DND-41 (cell line): ENCODE measurements around the gene CAGE1.

Source experiments
- ATAC-seq: fragments of 200-7000 bp; cut with Tn5 transposase; 3 replicates; pipeline ENCODE4 v1.9.1; 2021; ENCODE audit warnings: low read depth; ENCODE audit not compliant: insufficient read depth
- DNase-seq: peaks from one replicate; pipeline ENCODE4 v3.0.0-alpha.2; 2020
- H2AFZ ChIP-seq: 2 replicates; pipeline ENCODE4 v1.6.0; 2012; ENCODE audit warnings: low read depth, low read length
- H3K27ac ChIP-seq: 2 replicates; pipeline ENCODE4 v1.5.1; 2012; ENCODE audit warnings: low read length, inconsistent platforms
- H3K27me3 ChIP-seq: fragments of 200-600 bp; sonication (generic); 2 replicates; pipeline ENCODE4 v1.6.0; 2012; ENCODE audit warnings: low read length, mild to moderate bottlenecking, inconsistent platforms; ENCODE audit not compliant: insufficient read depth, poor library complexity
- H3K36me3 ChIP-seq: 2 replicates; pipeline ENCODE4 v1.5.1; 2012; ENCODE audit warnings: low read length, inconsistent platforms; ENCODE audit not compliant: insufficient read depth
- H3K4me1 ChIP-seq: 2 replicates; pipeline ENCODE4 v1.5.1; 2012; ENCODE audit warnings: mild to moderate bottlenecking, low read length; ENCODE audit not compliant: insufficient read depth
- H3K4me2 ChIP-seq: 2 replicates; pipeline ENCODE4 v1.6.0; 2012; ENCODE audit warnings: mild to moderate bottlenecking, moderate library complexity, low read length, inconsistent platforms; ENCODE audit not compliant: insufficient read depth
- H3K4me3 ChIP-seq, 2 experiments: fragments of 200-600 bp in 1 of 2; shearing (Covaris generic) in 1 of 2; 2 replicates each; pipeline ENCODE4 v1.5.1; 2012 to 2016; ENCODE audit warnings: inconsistent platforms in 2 of 2, low read length in 2 of 2, mild to moderate bottlenecking in 2 of 2, low read depth in 1 of 2, moderate library complexity in 1 of 2
- H3K79me2 ChIP-seq: 2 replicates; pipeline ENCODE4 v1.6.0; 2012; ENCODE audit warnings: low read length, inconsistent platforms; ENCODE audit not compliant: insufficient read depth
- H3K9ac ChIP-seq: 2 replicates; pipeline ENCODE4 v1.6.0; 2012; ENCODE audit warnings: low read depth, mild to moderate bottlenecking, inconsistent platforms, low read length, moderate library complexity
- H3K9me3 ChIP-seq: 2 replicates; pipeline ENCODE4 v1.5.1; 2012; ENCODE audit warnings: low read length, moderate library complexity, mild to moderate bottlenecking, inconsistent platforms; ENCODE audit not compliant: insufficient read depth, severe bottlenecking
- H4K20me1 ChIP-seq: 2 replicates; pipeline ENCODE4 v1.6.0; 2012; ENCODE audit warnings: low read length; ENCODE audit not compliant: insufficient read depth
- EZH2 ChIP-seq: IDR thresholded peaks from 3 replicates; pipeline ENCODE4 v1.6.1; 2012; ENCODE audit warnings: borderline replicate concordance, low read depth, mild to moderate bottlenecking, moderate library complexity, low read length, inconsistent platforms; ENCODE audit not compliant: severe bottlenecking
- TF ChIP-seq, protein P1 (sequence below): IDR thresholded peaks from 2 replicates; pipeline ENCODE4 v1.5.1; 2012; ENCODE audit warnings: borderline replicate concordance, low read length, moderate library complexity, mild to moderate bottlenecking; ENCODE audit not compliant: poor library complexity, severe bottlenecking; ENCODE audit errors: extremely low read depth

CAGE1 gene

DNA sequence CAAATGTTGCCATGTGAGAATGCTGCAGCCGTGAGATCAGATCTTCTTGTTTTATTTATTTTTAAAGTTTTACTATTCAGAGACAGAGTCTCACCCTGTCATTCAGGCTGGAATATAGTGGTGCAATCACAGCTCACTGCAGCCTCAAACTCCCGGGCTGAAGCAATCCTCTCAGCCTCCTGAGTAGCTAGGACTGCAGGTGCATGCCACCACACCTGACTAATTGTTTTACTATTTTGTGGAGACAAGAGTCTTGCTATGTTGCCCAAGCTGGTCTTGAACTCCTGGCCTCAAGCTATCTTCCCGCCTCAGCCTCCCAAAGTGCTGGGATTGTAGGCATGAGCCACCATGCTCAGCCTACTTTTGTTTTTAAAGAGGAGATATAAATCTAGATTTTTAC is 54.0 kb downstream of the CAGE1 start:
- Histone ChIP-seq H3K4me3 (no peak overlapping the region), H3K79me2 (no peaks in the 10 kb centered on the region), H3K9me3 (no peaks in the 10 kb centered on the region), H3K36me3 (no peaks in the 10 kb centered on the region), H3K4me1 (no peaks in the 10 kb centered on the region), H3K27ac (no peak overlapping the region), H3K9ac (no peak overlapping the region), H3K27me3 (no peaks in the 10 kb centered on the region), H2AFZ (no peak overlapping the region), H3K4me2 (no peak overlapping the region), H4K20me1 (no peaks in the 10 kb centered on the region)
- ATAC-seq (no peak), DNase-seq (no peak)
- TF ChIP-seq EZH2 = no peak
- TF ChIP-seq, protein P1, sequence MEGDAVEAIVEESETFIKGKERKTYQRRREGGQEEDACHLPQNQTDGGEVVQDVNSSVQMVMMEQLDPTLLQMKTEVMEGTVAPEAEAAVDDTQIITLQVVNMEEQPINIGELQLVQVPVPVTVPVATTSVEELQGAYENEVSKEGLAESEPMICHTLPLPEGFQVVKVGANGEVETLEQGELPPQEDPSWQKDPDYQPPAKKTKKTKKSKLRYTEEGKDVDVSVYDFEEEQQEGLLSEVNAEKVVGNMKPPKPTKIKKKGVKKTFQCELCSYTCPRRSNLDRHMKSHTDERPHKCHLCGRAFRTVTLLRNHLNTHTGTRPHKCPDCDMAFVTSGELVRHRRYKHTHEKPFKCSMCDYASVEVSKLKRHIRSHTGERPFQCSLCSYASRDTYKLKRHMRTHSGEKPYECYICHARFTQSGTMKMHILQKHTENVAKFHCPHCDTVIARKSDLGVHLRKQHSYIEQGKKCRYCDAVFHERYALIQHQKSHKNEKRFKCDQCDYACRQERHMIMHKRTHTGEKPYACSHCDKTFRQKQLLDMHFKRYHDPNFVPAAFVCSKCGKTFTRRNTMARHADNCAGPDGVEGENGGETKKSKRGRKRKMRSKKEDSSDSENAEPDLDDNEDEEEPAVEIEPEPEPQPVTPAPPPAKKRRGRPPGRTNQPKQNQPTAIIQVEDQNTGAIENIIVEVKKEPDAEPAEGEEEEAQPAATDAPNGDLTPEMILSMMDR = no peak

DNA sequence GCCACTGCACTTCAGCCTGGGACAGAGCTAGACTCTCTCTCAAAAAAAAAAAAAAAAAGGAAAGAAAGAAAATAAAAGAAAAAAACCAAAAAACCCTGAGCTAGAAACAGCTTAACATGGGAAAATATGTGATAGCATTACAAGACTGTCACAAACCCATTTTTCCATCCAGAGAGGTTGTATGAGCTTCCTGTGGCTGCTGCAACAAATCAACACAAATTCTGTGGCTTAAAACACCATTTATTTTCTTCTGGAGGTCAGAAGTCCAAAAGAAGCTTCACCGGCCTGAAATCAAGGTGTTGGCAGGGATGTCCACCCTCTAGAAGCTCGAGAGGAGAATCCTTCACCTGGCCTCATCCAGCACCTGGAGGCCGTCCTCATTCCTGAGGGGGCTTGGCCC is 54.9 kb downstream of the CAGE1 start:
- no peak overlapping the region for H3K27ac ChIP-seq
- H3K4me1 ChIP-seq = no peaks in the 10 kb centered on the region
- H3K4me2 ChIP-seq = no peak overlapping the region
- no peaks in the 10 kb centered on the region for H3K79me2 ChIP-seq
- no peak overlapping the region for H3K4me3 ChIP-seq
- no peak overlapping the region for H3K9ac ChIP-seq
- no peaks in the 10 kb centered on the region for H4K20me1 ChIP-seq
- ATAC-seq (no peak), DNase-seq (no peak)
- TF ChIP-seq EZH2 = no peak
- no peaks in the 10 kb centered on the region for H3K36me3 ChIP-seq
- no peaks in the 10 kb centered on the region for H3K27me3 ChIP-seq
- no peaks in the 10 kb centered on the region for H3K9me3 ChIP-seq
- no peak overlapping the region for H2AFZ ChIP-seq

GRCh38 chr6:7332090-7332745 is 57.3 kb downstream of the CAGE1 start:
- no peak overlapping the region for H3K4me3 ChIP-seq
- no peak overlapping the region for H3K4me2 ChIP-seq
- no peaks in the 10 kb centered on the region for H3K79me2 ChIP-seq
- no peak overlapping the region for H3K9ac ChIP-seq
- H3K36me3 ChIP-seq = no peaks in the 10 kb centered on the region
- TF ChIP-seq, protein P1 = no peak
- TF ChIP-seq EZH2 = no peak
- H3K27ac ChIP-seq = no peak overlapping the region
- no peaks in the 10 kb centered on the region for H4K20me1 ChIP-seq
- no peaks in the 10 kb centered on the region for H3K27me3 ChIP-seq
- no peaks in the 10 kb centered on the region for H3K9me3 ChIP-seq
- H2AFZ ChIP-seq = no peak overlapping the region
- DNase-seq (no peak), ATAC-seq (no peak)
- no peaks in the 10 kb centered on the region for H3K4me1 ChIP-seq

DNA sequence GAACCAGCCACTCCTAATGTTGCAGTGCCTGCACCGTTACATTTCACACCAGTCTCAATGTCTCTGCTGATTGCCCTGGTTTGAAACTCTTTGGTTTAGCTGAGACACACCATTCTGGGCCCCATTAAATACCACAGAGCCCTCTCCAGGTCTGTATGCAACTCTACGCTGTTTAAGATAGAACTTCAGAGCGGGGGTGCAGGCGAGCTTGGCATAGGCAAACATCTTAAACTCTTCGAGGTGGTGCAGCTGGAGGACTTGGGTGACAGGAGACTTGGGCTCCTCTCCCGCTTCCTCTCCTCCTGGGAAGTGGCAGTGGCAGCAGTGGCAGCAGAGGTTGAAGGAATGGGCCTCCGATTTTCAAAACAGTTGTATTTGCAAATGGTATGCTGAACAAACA is 58.1 kb downstream of the CAGE1 start:
- H3K4me1 ChIP-seq = no peaks in the 10 kb centered on the region
- no peak overlapping the region for H2AFZ ChIP-seq
- no peaks in the 10 kb centered on the region for H4K20me1 ChIP-seq
- no peak for DNase-seq
- H3K9ac ChIP-seq = no peak overlapping the region
- TF ChIP-seq EZH2 = no peak
- TF ChIP-seq, protein P1 = no peak
- no peaks in the 10 kb centered on the region for H3K79me2 ChIP-seq
- no peak overlapping the region for H3K4me2 ChIP-seq
- no peaks in the 10 kb centered on the region for H3K27me3 ChIP-seq
- no peaks in the 10 kb centered on the region for H3K9me3 ChIP-seq
- H3K36me3 ChIP-seq = no peaks in the 10 kb centered on the region
- ATAC-seq = no peak
- no peak overlapping the region for H3K4me3 ChIP-seq
- no peak overlapping the region for H3K27ac ChIP-seq
